ENCODE results near the gene NCKIPSD. TPM values are rescaled to one million over a fixed set of nuclear protein-coding genes. Genes with fewer than 3 reads are reported as not detected.

The NCKIPSD gene
- total and polyA plus RNA-seq, 3 experiments from 2014 or later: 11.0 to 30.2 (median 29.2) TPM

DNA sequence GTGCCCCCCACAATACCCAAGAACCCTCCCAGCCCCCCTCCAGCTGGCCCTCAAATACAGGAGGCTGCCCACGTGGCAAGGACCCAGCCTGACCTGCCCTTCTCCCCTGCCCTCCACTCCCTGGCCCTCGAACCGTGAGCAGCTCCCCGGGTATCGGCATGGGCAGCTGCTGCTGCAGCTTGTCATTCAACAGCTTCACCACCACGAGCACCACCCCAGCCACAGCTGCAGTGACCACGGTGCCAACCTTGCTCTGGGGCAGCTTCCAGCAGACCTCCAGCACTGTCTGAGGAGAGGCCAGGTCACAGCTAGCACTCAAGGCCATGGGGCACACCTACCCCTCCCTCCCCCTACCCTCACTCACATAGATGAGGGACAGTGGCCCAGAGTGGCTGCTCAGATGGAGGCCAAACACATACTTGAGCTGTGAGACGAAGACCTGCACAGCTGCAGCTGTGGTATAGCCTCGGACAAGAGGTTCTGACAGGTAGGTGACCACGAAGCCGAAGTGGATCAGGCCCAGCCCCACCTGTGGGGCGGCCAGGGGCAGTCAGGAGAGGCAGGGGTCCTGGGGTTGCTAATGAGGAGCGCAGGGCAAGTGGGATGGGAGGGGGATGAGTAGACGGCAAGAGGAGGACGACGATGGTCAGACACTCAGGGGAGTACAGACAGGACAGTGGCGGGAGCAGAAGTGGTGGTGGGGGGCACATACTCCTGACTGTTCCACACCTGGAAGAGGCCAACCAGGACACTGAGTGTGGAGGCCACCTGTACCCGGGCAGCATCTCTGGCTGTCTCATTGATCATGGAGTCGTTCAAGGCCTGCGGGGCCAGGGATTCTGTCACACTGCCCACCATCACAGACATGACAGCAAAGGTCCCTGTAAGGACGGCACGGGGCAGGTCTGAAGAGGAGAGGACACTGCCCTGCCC, 53.9 kb downstream of the NCKIPSD start:
- H3K36me3 ChIP-seq (ENCODE audit: insufficient read depth, low read length): no peaks in the 10 kb centered on the region
- Mint-ChIP-seq H3K27ac (peak overlapping the region in 1 of 8 donors; percentile 9), H3K4me3 (peak overlapping the region in 1 of 7 donors; percentile 35), H3K4me1 (peaks cover 11 to 25% (median 15%) of the 10 kb centered on the region in 3 donors), H3K36me3 (peaks cover 3 to 50% (median 8%) of the 10 kb centered on the region in 3 donors), H3K27me3 (no peaks in the 10 kb centered on the region), H3K9me3 (no peaks in the 10 kb centered on the region)
- no peaks in the 10 kb centered on the region for H3K9me3 ChIP-seq (ENCODE audit: low read length)
- no peaks in the 10 kb centered on the region for H3K27me3 ChIP-seq (ENCODE audit: insufficient read depth, low read length, poor library complexity, severe bottlenecking)
- H3K4me3 ChIP-seq (ENCODE audit: low read length): no peak overlapping the region
- ChIA-PET POLR2A (interaction anchor here (0.6 kb wide), 1 partner anchor 280 kb away, joined by 4 read pairs; no protein-coding TSS in a partner anchor), CTCF (no interaction called here)
- DNase-seq: no peak
- no peak overlapping the region for H3K27ac ChIP-seq (ENCODE audit: low read depth, low read length)
- H3K4me1 ChIP-seq (ENCODE audit: insufficient read depth, low read length): peaks cover 18% of the 10 kb centered on the region

DNA sequence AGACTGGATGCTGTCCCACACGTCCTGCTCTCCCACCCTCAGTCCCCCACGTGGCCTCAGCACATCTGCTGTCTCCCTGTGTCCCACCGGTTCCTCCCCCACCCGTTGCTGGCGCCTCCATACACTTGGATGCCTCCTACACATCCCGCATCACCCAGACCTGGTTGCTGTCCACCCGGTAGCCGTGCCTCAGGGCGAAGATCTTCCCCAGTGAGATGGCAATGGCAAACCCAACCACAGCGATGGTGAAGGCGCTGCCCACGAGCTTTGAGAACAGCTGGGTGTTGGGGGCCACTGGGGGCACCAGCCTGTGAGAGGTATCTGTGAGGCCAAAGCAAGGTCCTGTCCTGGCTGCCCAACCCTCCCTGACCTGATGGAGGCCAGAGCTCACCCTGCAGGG, 54.9 kb downstream of the NCKIPSD start:
- H3K4me1 ChIP-seq (ENCODE audit: insufficient read depth, low read length): peaks cover 11% of the 10 kb centered on the region
- no peak overlapping the region for H3K27ac ChIP-seq (ENCODE audit: low read depth, low read length)
- no peaks in the 10 kb centered on the region for H3K9me3 ChIP-seq (ENCODE audit: low read length)
- H3K27me3 ChIP-seq (ENCODE audit: insufficient read depth, low read length, poor library complexity, severe bottlenecking): no peaks in the 10 kb centered on the region
- DNase-seq: no peak
- POLR2A ChIA-PET: interaction anchor here (0.6 kb wide), 2 partner anchors 281 to 401 kb away, joined by 4 to 6 read pairs; no protein-coding TSS in a partner anchor
- Mint-ChIP-seq H3K36me3 (peaks cover 4 to 59% (median 8%) of the 10 kb centered on the region in 3 donors), H3K27me3 (no peaks in the 10 kb centered on the region), H3K4me1 (peaks cover 9 to 19% (median 11%) of the 10 kb centered on the region in 3 donors), H3K27ac (no peak overlapping the region), H3K4me3 (no peak overlapping the region), H3K9me3 (no peaks in the 10 kb centered on the region)
- H3K36me3 ChIP-seq (ENCODE audit: insufficient read depth, low read length): no peaks in the 10 kb centered on the region
- CTCF ChIA-PET: no interaction called here
- H3K4me3 ChIP-seq (ENCODE audit: low read length): no peak overlapping the region

GRCh38 chr3:48630407-48630806, 55.3 kb downstream of the NCKIPSD start:
- H3K4me3 ChIP-seq (ENCODE audit: low read length): no peak overlapping the region
- Mint-ChIP-seq H3K4me3 (peak overlapping the region in 1 of 7 donors; percentile 30), H3K27ac (no peak overlapping the region), H3K27me3 (no peaks in the 10 kb centered on the region), H3K9me3 (no peaks in the 10 kb centered on the region), H3K36me3 (peaks cover 4 to 61% (median 8%) of the 10 kb centered on the region in 3 donors), H3K4me1 (peaks cover 8 to 18% (median 10%) of the 10 kb centered on the region in 3 donors)
- CTCF ChIA-PET: no interaction called here
- no peaks in the 10 kb centered on the region for H3K9me3 ChIP-seq (ENCODE audit: low read length)
- H3K27ac ChIP-seq (ENCODE audit: low read depth, low read length): no peak overlapping the region
- peaks cover 9% of the 10 kb centered on the region for H3K4me1 ChIP-seq (ENCODE audit: insufficient read depth, low read length)
- POLR2A ChIA-PET: no interaction called here
- H3K36me3 ChIP-seq (ENCODE audit: insufficient read depth, low read length): no peaks in the 10 kb centered on the region
- no peak for DNase-seq
- H3K27me3 ChIP-seq (ENCODE audit: insufficient read depth, low read length, poor library complexity, severe bottlenecking): no peaks in the 10 kb centered on the region

DNA sequence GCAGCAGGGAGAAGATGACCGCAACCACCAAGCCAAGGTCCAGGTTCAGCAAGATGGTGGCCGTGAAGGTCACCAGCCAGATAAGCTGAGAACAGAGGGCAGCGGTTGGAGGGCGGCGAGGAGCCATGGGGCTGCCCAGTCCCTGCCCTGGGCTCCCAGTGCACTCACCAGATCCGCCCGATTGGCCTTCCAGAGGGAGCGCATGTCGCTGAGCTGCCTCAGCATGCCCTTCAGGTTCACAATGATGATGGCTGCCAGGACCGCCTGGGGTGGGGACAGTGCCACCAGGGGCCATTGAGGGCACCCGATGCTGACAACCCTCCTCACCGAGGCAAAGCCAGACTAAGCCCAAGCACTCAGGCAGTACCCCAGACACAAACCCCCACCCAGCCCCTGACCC, 55.8 kb downstream of the NCKIPSD start:
- no peak overlapping the region for H3K27ac Mint-ChIP-seq
- Histone ChIP-seq H3K27ac (ENCODE audit: low read depth, low read length) (no peak overlapping the region), H3K4me1 (ENCODE audit: insufficient read depth, low read length) (peaks cover 9% of the 10 kb centered on the region), H3K4me3 (ENCODE audit: low read length) (no peak overlapping the region), H3K36me3 (ENCODE audit: insufficient read depth, low read length) (no peaks in the 10 kb centered on the region), H3K27me3 (ENCODE audit: insufficient read depth, low read length, poor library complexity, severe bottlenecking) (no peaks in the 10 kb centered on the region), H3K9me3 (ENCODE audit: low read length) (no peaks in the 10 kb centered on the region)
- DNase-seq: no peak
- no peaks in the 10 kb centered on the region for H3K9me3 Mint-ChIP-seq
- ChIA-PET POLR2A (no interaction called here), CTCF (no interaction called here)
- H3K4me3 Mint-ChIP-seq: peak overlapping the region in 1 of 7 donors; percentile 30
- H3K36me3 Mint-ChIP-seq: peaks cover 4 to 60% (median 8%) of the 10 kb centered on the region in 3 donors
- peaks cover 10 to 18% (median 11%) of the 10 kb centered on the region in 3 donors for H3K4me1 Mint-ChIP-seq
- peaks cover 0 to under 1% of the 10 kb centered on the region in 2 donors for H3K27me3 Mint-ChIP-seq

- Histone ChIP-seq H3K27ac (ENCODE audit: low read depth, low read length) (no peak overlapping the region), H3K9me3 (ENCODE audit: low read length) (no peaks in the 10 kb centered on the region), H3K4me1 (ENCODE audit: insufficient read depth, low read length) (no peaks in the 10 kb centered on the region), H3K36me3 (ENCODE audit: insufficient read depth, low read length) (no peaks in the 10 kb centered on the region), H3K27me3 (ENCODE audit: insufficient read depth, low read length, poor library complexity, severe bottlenecking) (no peaks in the 10 kb centered on the region), H3K4me3 (ENCODE audit: low read length) (no peak overlapping the region)
- Mint-ChIP-seq H3K36me3 (peaks cover 4 to 59% (median 8%) of the 10 kb centered on the region in 3 donors), H3K27ac (no peak overlapping the region), H3K27me3 (peaks cover 0 to 2% of the 10 kb centered on the region in 2 donors), H3K4me1 (peaks cover 8 to 14% (median 11%) of the 10 kb centered on the region in 3 donors), H3K9me3 (no peaks in the 10 kb centered on the region), H3K4me3 (peak overlapping the region in 1 of 7 donors; percentile 15)
- DNase-seq: no peak
- POLR2A ChIA-PET: no interaction called here
- CTCF ChIA-PET: no interaction called here
Measured at GRCh38 chr3:48628277-48629017, 57.3 kb downstream of the NCKIPSD start.

DNA sequence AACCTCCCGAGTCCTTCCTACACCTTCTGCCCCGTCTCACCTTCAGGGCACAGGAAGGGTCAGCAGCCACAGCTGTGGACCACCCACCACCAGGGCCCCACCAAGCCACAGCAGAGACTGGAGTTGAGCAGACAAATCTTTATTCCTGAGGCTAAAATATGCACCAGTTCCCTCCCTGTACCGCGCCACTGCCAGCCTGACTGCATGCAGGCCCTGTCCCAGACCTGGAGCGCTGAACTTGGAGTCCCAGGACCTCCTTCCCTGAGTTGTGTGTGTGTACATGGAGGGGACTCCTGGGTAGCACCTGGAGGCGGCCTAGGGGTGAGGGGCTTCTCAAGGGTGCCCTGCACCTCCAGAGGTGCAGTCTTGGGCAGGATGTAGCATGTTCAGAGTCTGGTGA, 60.1 kb downstream of the NCKIPSD start:
- ChIA-PET CTCF (interaction anchor here (0.9 kb wide), 1 partner anchor 15 kb away, joined by 3 read pairs; no protein-coding TSS in a partner anchor), POLR2A (interaction anchor here (1.3 kb wide), 1 partner anchor 10 kb away, joined by 3 read pairs; the partner anchor contains the start of gene SLC26A6)
- H3K4me1 ChIP-seq (ENCODE audit: insufficient read depth, low read length): no peaks in the 10 kb centered on the region
- Mint-ChIP-seq H3K36me3 (peaks cover 4 to 46% (median 7%) of the 10 kb centered on the region in 3 donors), H3K9me3 (no peaks in the 10 kb centered on the region), H3K4me1 (peaks cover 6 to 11% (median 9%) of the 10 kb centered on the region in 3 donors), H3K4me3 (no peak overlapping the region), H3K27ac (peak overlapping the region in 1 of 8 donors; percentile 67), H3K27me3 (peaks cover 0 to 2% of the 10 kb centered on the region in 2 donors)
- H3K9me3 ChIP-seq (ENCODE audit: low read length): no peaks in the 10 kb centered on the region
- no peak overlapping the region for H3K27ac ChIP-seq (ENCODE audit: low read depth, low read length)
- no peak overlapping the region for H3K4me3 ChIP-seq (ENCODE audit: low read length)
- no peaks in the 10 kb centered on the region for H3K27me3 ChIP-seq (ENCODE audit: insufficient read depth, low read length, poor library complexity, severe bottlenecking)
- DNase-seq: no peak
- no peaks in the 10 kb centered on the region for H3K36me3 ChIP-seq (ENCODE audit: insufficient read depth, low read length)

GRCh38 chr3:48624767-48625166, 60.9 kb downstream of the NCKIPSD start:
- Mint-ChIP-seq H3K4me1 (peaks cover 6 to 11% (median 9%) of the 10 kb centered on the region in 3 donors), H3K36me3 (peaks cover 4 to 41% (median 7%) of the 10 kb centered on the region in 3 donors), H3K9me3 (no peaks in the 10 kb centered on the region), H3K27ac (peak overlapping the region in 2 of 8 donors; percentile 71 to 75), H3K27me3 (peaks cover 0 to 2% of the 10 kb centered on the region in 2 donors), H3K4me3 (no peak overlapping the region)
- ChIA-PET POLR2A (interaction anchor here (1.3 kb wide), 1 partner anchor 11 kb away, joined by 3 read pairs; the partner anchor contains the start of gene SLC26A6), CTCF (interaction anchor here (0.9 to 1.5 kb wide), 2 partner anchors 14 to 76 kb away, joined by 3 to 4 read pairs; no protein-coding TSS in a partner anchor)
- Histone ChIP-seq H3K4me3 (ENCODE audit: low read length) (no peak overlapping the region), H3K4me1 (ENCODE audit: insufficient read depth, low read length) (no peaks in the 10 kb centered on the region), H3K27ac (ENCODE audit: low read depth, low read length) (no peak overlapping the region), H3K27me3 (ENCODE audit: insufficient read depth, low read length, poor library complexity, severe bottlenecking) (no peaks in the 10 kb centered on the region), H3K36me3 (ENCODE audit: insufficient read depth, low read length) (no peaks in the 10 kb centered on the region), H3K9me3 (ENCODE audit: low read length) (no peaks in the 10 kb centered on the region)
- no peak for DNase-seq
